ENCODE data around the gene RIMBP2.

Gene RIMBP2

DNA sequence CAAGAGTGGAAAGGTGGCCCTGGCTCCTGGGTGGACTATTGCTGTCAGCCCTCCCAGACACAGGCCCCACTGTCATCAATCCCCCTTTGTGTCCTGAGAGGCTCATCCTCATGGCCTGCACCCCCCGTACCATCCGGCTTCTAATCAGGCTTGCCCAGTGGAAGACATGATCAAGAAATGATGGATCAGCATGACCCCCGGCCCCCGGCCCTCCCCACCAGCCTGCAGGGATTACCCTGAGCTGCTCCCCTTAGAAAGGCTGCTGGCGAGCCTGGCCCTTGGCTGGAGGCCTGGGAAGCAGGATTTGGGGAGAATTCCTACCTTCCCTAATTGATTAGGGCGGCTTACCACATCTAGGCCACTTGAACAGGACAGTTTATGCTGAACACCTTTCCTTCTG lies 207.3 kb downstream of the RIMBP2 start:
- no peak overlapping the region for H3K27ac ChIP-seq
- TF ChIP-seq, protein P1, sequence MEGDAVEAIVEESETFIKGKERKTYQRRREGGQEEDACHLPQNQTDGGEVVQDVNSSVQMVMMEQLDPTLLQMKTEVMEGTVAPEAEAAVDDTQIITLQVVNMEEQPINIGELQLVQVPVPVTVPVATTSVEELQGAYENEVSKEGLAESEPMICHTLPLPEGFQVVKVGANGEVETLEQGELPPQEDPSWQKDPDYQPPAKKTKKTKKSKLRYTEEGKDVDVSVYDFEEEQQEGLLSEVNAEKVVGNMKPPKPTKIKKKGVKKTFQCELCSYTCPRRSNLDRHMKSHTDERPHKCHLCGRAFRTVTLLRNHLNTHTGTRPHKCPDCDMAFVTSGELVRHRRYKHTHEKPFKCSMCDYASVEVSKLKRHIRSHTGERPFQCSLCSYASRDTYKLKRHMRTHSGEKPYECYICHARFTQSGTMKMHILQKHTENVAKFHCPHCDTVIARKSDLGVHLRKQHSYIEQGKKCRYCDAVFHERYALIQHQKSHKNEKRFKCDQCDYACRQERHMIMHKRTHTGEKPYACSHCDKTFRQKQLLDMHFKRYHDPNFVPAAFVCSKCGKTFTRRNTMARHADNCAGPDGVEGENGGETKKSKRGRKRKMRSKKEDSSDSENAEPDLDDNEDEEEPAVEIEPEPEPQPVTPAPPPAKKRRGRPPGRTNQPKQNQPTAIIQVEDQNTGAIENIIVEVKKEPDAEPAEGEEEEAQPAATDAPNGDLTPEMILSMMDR (conservative IDR thresholded peaks at IDR 0.05) = no peak

DNA sequence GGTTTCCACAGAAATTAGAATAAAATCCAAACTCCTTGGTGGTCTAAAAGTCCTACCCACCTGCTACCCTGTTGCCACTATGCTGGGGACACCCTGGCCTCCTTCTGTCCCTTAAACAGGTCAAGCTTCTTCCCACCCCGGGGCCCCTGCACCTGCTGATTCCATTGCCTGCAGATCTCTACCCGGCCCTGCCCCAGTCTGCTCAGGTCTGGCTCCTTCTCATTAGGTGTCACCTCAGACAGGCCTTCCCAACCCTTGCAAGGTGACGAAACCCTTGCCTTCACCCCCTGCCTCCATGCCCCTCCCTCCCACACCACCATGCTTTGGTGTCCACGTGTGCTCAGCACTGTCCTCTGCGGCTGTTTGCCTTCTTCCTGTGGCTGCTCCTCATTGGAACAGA lies 207.8 kb downstream of the RIMBP2 start:
- TF ChIP-seq, protein P1 (conservative IDR thresholded peaks at IDR 0.05) = no peak
- no peak overlapping the region for H3K27ac ChIP-seq

DNA sequence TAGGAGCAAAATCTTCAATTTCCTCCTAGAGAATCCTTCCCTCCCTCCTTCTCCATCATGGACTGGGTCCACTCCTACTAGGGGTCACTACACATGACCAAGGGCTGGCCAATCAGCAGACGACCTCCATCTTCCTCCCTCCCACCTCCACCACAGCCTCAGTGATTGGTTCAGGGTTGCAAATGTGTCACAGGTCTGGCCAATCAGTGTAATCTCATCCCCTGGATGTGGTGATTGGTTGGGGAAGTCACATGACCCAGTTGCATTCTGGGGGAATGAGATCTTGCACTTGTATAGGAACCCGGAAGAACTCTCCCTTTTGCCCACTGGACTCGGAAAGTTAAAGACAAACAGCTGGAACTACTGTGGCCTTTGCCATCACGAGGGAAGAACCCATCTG lies 209.3 kb downstream of the RIMBP2 start:
- H3K27ac ChIP-seq = no peak overlapping the region
- TF ChIP-seq, protein P1 (conservative IDR thresholded peaks at IDR 0.05) = no peak

DNA sequence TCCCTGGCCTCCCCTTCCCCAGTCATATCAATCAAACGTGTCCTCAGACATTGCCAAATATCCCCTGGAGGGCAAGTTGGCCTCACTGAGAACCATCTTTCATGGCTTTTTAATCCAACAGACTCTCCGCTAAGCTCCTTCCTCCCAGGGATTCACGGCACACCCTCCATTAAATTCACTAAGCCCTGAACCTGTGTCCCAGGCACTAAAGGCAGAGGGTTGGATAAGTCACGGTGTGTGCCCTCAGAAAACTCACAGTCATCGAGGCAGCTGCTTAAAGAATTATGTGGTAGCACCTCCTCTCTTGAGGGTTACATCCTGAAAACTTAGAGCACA lies 211.3 kb downstream of the RIMBP2 start:
- TF ChIP-seq, protein P1 (conservative IDR thresholded peaks at IDR 0.05) = no peak
- H3K27ac ChIP-seq = no peak overlapping the region

DNA sequence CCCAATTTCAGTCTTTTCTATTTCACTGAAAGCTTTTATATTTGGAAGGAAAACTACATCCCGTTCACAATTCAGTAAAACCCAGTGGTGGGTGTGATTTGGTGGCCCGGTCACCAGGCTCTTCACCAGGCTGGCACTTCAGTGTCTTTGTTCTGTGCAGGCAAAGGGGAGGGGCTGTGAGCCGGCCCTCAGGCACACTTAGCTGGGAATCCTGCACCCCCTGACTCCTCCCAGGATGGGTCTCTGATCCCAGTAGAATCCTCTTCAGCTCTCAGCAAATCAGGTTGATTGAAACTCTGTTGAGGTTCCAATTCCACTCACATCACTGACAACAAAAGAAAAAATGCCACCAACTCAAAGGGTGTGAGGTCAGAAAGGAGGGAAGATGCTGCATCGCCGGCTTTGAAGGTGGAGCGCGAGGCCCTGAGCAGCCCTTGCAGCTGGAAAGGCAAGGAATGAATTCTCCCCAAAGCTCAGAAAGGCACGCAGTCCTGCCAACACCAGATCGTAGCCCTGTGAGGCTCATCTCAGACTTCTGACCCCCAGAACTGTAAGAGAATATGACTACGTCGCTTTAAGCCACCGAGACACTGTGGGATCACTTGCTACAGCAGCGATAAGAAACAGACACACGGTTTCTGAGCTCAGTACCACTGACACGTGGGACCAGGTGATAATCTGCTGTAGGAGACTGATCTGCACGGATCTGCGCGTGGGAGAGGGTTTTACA lies 211.8 kb downstream of the RIMBP2 start:
- TF ChIP-seq, protein P1 (conservative IDR thresholded peaks at IDR 0.05) = no peak
- no peak overlapping the region for H3K27ac ChIP-seq

DNA sequence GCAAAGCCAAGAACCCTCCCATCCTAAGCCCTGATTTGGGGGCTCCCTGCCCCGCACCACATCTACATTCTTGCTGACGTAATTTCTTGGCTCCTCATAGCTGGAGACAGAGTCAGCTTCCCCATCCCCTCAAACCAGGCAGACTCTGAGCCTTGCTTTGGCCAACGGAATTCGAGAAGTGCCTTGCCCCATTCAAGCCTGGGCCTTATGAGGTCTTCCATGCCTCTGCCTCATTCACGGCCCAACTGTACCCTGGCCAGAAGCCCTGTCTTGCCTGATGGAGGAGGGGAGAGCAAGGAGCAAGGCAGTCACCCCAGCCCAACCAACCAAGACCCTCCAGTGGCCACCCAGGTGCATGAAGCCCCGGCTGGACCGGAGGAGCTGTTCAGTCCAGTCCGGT lies 214.3 kb downstream of the RIMBP2 start:
- TF ChIP-seq, protein P1 (conservative IDR thresholded peaks at IDR 0.05) = no peak
- no peak overlapping the region for H3K27ac ChIP-seq

DNA sequence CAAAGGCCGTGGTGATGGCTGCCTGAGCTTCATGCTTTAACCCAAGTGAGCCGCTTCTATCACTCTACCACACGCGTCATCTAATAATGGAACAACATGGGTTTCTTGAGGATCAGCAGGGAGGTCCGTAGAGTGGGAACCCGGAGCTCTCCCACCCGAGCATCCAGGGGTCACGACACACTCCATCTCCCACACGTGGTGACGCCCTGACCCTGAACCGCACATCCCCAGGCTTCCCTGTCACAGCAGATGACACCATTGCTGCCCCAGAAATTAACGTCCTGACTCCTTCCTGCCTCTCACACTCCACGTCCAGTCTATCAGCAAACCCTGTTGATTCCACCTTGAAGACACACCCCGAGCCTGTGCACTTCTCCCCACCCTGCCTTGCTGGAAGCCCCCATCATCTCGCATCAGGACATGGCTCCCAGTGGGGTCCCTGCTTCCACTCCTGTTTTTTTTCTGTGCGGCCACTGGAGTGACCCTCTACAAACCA lies 215.2 kb downstream of the RIMBP2 start:
- TF ChIP-seq, protein P1 (conservative IDR thresholded peaks at IDR 0.05) = no peak
- no peak overlapping the region for H3K27ac ChIP-seq

Data from VCaP (cell line).